Measurements from ENCODE around the gene VAV2. TPM values are rescaled to one million over a fixed set of nuclear protein-coding genes. Genes with fewer than 3 reads are reported as not detected.

The VAV2 gene
- total RNA-seq, 4 donors from 2014 or later: 9.1 to 13.5 (median 10.1) TPM

DNA sequence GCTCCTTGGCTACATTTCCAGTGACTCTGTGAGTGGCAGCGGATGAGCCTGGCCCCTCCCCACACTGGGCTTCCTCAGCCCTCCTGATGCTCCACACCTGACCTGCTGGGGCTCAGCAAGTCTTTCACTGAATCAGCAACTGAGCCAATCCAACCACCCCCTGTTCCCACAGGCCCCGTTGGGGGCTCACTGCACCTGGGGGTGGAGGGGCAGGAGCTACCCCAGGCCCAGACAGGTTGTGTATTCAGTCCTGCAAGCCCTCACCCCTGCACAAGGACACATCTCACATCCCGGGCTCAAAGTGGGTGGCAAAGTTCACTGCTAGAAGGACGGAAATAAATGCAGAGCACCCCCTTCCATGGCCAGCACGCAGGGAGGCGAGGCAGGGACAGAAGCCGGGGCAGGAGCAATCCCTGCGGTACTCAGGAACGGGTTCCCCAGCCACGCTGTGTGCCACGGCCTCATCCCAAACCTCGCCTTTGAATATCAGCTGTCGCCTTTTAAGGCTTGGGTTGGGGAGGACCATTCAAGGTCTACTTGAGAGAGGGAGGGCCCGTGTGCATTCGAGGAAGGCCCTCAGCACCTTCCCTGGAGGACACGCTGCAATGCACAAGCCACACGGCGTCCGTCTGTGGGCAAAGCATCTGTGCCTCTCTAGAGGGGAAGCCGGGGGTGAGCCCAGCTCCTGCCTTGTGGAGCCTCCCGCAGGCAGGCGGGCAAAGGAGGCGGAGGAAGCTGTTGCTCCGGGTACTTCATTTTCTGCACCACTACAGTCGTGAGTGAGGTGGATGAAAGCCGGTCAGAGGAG, 179.0 kb downstream of the VAV2 start:
- Histone ChIP-seq H3K27me3 (no peaks in the 10 kb centered on the region), H3K4me3 (no peak overlapping the region), H3K4me1 (peaks cover 5 to 17% (median 13%) of the 10 kb centered on the region in 4 donors), H3K9me3 (no peaks in the 10 kb centered on the region), H3K27ac (replicated peaks in 1 of 4) (no peak overlapping the region), H3K36me3 (peaks cover 0 to 34% (median 9%) of the 10 kb centered on the region in 4 donors)
- no peak for TF ChIP-seq POLR2A (IDR thresholded peaks at IDR 0.05; ENCODE audit: low read depth)
- TF ChIP-seq POLR2AphosphoS5 (IDR thresholded peaks at IDR 0.05): no peak
- intact Hi-C loops (cut with DNase I): no loop called here
- WGBS: 94% methylated on average over 25 of the region's 26 CpGs
- no peak for DNase-seq (ENCODE audit: extremely low spot score)

DNA sequence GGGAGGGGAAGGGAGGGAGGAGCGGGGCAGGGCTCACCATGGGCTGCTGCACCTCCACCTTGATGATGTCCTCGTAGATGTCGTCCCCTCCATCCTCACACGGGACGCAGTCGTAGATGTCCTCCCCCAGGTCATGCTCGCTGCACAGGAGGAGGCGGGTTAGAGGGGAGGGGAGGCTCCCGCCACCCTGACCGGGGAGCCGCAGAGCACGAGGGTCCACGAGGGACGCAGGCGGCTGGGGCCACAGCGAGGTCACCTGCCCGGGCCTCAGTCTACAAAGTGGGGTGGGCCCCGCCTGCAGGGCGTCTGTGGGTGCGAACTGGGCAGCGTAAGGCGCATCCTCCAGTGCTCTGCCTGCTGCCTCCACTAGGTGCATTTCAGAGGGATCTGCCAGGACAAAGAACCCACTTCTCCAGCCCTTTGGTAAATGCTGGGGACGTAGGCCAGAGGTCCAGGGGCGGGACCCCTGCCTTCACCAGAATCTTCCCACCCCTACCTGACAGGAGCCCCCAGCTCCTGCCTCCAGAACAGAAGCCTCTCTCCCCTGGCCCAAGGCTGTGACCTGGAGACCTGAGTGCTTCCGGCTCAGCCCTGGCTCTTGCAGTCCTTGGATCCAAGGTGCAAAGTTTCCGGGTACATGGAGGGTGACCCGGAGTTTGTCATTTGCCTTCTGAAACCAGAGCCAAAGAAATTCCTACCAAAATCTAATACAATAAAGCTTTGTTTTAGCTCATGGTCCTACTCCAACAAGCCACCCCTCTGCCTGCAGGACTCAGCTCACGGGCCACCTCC, 179.9 kb downstream of the VAV2 start:
- H3K27ac ChIP-seq (replicated peaks in 1 of 4): no peak overlapping the region
- 93% methylated on average over 23 of the region's 28 CpGs for WGBS
- no peaks in the 10 kb centered on the region for H3K9me3 ChIP-seq
- DNase-seq (ENCODE audit: extremely low spot score): no peak
- intact Hi-C loops (cut with DNase I): no loop called here
- TF ChIP-seq POLR2A (IDR thresholded peaks at IDR 0.05; ENCODE audit: low read depth) (no peak), EP300 (IDR thresholded peaks at IDR 0.05) (no peak), POLR2AphosphoS5 (IDR thresholded peaks at IDR 0.05) (no peak)
- TF ChIP-seq, protein P1, sequence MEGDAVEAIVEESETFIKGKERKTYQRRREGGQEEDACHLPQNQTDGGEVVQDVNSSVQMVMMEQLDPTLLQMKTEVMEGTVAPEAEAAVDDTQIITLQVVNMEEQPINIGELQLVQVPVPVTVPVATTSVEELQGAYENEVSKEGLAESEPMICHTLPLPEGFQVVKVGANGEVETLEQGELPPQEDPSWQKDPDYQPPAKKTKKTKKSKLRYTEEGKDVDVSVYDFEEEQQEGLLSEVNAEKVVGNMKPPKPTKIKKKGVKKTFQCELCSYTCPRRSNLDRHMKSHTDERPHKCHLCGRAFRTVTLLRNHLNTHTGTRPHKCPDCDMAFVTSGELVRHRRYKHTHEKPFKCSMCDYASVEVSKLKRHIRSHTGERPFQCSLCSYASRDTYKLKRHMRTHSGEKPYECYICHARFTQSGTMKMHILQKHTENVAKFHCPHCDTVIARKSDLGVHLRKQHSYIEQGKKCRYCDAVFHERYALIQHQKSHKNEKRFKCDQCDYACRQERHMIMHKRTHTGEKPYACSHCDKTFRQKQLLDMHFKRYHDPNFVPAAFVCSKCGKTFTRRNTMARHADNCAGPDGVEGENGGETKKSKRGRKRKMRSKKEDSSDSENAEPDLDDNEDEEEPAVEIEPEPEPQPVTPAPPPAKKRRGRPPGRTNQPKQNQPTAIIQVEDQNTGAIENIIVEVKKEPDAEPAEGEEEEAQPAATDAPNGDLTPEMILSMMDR (IDR thresholded peaks at IDR 0.05): no peak
- H3K4me1 ChIP-seq: peaks cover 5 to 17% (median 13%) of the 10 kb centered on the region in 4 donors
- no peaks in the 10 kb centered on the region for H3K27me3 ChIP-seq
- peaks cover 0 to 43% (median 15%) of the 10 kb centered on the region in 4 donors for H3K36me3 ChIP-seq
- H3K4me3 ChIP-seq: no peak overlapping the region

DNA sequence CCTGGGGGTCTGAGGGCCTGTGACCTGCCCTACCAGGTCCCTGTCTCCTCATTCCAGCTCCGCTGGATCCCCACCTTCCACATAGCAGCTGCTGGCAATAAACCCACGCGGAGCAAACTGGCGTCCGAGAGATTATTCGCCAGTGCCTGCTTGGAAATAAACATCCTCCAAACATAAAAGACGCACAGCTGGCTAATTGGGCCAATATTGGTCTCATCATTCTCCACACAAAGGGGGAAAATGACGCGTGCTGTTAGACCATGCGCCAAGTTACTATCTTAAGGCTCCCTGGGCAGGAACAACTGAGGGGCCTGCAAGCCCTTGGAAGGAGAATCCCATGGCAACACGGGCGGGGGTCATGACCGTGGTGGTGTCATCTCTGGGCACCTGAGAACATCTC, 180.7 kb downstream of the VAV2 start:
- Histone ChIP-seq H3K27ac (replicated peaks in 1 of 4) (no peak overlapping the region), H3K36me3 (peaks cover 0 to 51% (median 22%) of the 10 kb centered on the region in 4 donors), H3K9me3 (no peaks in the 10 kb centered on the region), H3K27me3 (no peaks in the 10 kb centered on the region), H3K4me1 (peaks cover 5 to 17% (median 13%) of the 10 kb centered on the region in 4 donors), H3K4me3 (no peak overlapping the region)
- TF ChIP-seq EP300 (IDR thresholded peaks at IDR 0.05) (no peak), POLR2AphosphoS5 (IDR thresholded peaks at IDR 0.05) (no peak), POLR2A (IDR thresholded peaks at IDR 0.05; ENCODE audit: low read depth) (no peak)
- TF ChIP-seq, protein P1 (IDR thresholded peaks at IDR 0.05): no peak
- intact Hi-C loops (cut with DNase I): no loop called here
- DNase-seq (ENCODE audit: extremely low spot score): no peak
- WGBS: 90% methylated on average over 13 of the region's 13 CpGs

DNA sequence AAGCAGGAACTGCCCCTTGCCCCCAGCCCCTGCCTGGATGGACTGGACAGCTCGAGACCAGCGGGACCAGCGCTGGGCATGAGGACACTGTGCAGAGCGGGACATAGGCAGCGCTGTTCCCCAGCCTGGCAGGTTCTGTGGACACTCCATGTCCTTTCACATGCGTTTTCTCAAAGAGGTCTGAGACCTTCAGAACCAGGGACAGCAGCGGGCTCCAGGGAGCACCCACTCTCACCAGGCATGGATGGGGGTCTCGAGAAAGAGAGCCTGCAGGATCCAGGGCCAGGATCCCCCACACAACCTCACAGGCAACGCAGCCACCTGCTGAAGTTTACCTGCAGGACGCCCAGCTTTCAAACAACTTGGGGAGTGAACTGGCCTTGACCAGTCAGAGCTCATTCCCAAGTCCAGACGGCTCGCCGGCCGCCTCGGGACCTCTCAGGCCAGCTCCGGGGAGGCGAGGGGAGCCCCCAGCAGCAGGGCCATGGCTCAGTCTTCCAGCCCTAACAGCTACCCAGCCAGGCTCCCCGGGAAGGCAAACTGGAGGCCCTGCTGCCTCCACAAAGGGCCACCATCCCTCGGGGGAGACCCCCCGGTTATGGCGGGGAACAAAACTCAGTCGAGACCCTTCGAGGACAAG, 181.4 kb downstream of the VAV2 start:
- Histone ChIP-seq H3K9me3 (no peaks in the 10 kb centered on the region), H3K4me1 (peaks cover 5 to 17% (median 13%) of the 10 kb centered on the region in 4 donors), H3K4me3 (no peak overlapping the region), H3K27me3 (no peaks in the 10 kb centered on the region), H3K36me3 (peaks cover 0 to 59% (median 26%) of the 10 kb centered on the region in 4 donors), H3K27ac (replicated peaks in 1 of 4) (no peak overlapping the region)
- TF ChIP-seq POLR2AphosphoS5 (IDR thresholded peaks at IDR 0.05): no peak
- TF ChIP-seq, protein P1 (IDR thresholded peaks at IDR 0.05): no peak
- no peak for TF ChIP-seq POLR2A (IDR thresholded peaks at IDR 0.05; ENCODE audit: low read depth)
- TF ChIP-seq EP300 (IDR thresholded peaks at IDR 0.05): no peak
- WGBS: 89% methylated on average over 13 of the region's 23 CpGs
- intact Hi-C loops (cut with DNase I): no loop called here
- no peak for DNase-seq (ENCODE audit: extremely low spot score)

All from esophagus muscularis mucosa (tissue), 4 donors.